HepG2 (cell line): ENCODE measurements around the gene CLDN4. TPM values are rescaled to one million over a fixed set of nuclear protein-coding genes. Genes with fewer than 3 reads are reported as not detected.
A peak's percentile ranks its signal among the peaks of the same experiment; 100 is the strongest.

ENCODE experiments used
- DRAP1 ChIP-seq: IDR thresholded peaks from 2 replicates; pipeline ENCODE4 v1.6.1; 2016; ENCODE audit warnings: missing genetic modification reagents, missing compliant biosample characterization
- ETV5 ChIP-seq: IDR thresholded peaks from 2 replicates; pipeline ENCODE4 v1.6.1; 2018; ENCODE audit warnings: missing biosample characterization, missing genetic modification reagents, inconsistent platforms, borderline replicate concordance
- GATAD2A ChIP-seq: IDR thresholded peaks from 2 replicates; pipeline ENCODE4 v1.6.1; 2016
- KLF16 ChIP-seq, 2 experiments: sonication (generic) in 1 of 2; formaldehyde crosslinking in 1 of 2; IDR thresholded peaks; 2 replicates each; pipeline versions ENCODE4 v1.6.1 to v1.8.0; 2016 to 2023; ENCODE audit warnings: missing genetic modification reagents in 2 of 2, missing compliant biosample characterization in 1 of 2
- PHF8 ChIP-seq: sonication (generic); formaldehyde crosslinking; IDR thresholded peaks from 2 replicates; pipeline ENCODE4 v1.5.0; 2020; ENCODE audit warnings: missing genetic modification reagents
- RBAK ChIP-seq: sonication (generic); formaldehyde crosslinking; IDR thresholded peaks from 2 replicates; pipeline ENCODE4 v1.5.1; 2020; ENCODE audit warnings: mild to moderate bottlenecking, missing genetic modification reagents
- SPEN ChIP-seq: sonication (generic); formaldehyde crosslinking; IDR thresholded peaks from 2 replicates; pipeline ENCODE4 v1.5.1; 2020; ENCODE audit warnings: low read depth, mild to moderate bottlenecking, missing genetic modification reagents
- TFDP1 ChIP-seq: IDR thresholded peaks from 2 replicates; pipeline ENCODE4 v1.6.1; 2016; ENCODE audit warnings: missing compliant biosample characterization, missing genetic modification reagents, borderline replicate concordance
- THAP9 ChIP-seq: sonication (generic); formaldehyde crosslinking; IDR thresholded peaks from 2 replicates; pipeline ENCODE4; 2020; ENCODE audit warnings: missing genetic modification reagents, mild to moderate bottlenecking, borderline replicate concordance
- ZGPAT ChIP-seq: IDR thresholded peaks from 2 replicates; pipeline ENCODE4 v1.6.1; 2016; ENCODE audit warnings: mild to moderate bottlenecking
- ZHX2 ChIP-seq, 2 experiments: sonication (generic) in 1 of 2; formaldehyde crosslinking in 1 of 2; IDR thresholded peaks; 2 replicates each; pipeline versions ENCODE4 v1.6.1 to v1.9.0; 2014 to 2022; ENCODE audit warnings: antibody characterized with exemption in 1 of 2, borderline replicate concordance in 1 of 2, inconsistent platforms in 1 of 2, low read depth in 1 of 2, missing genetic modification reagents in 1 of 2
- ZNF274 ChIP-seq: sonication (generic); formaldehyde crosslinking; IDR thresholded peaks from 2 replicates; pipeline ENCODE4 v1.5.1; 2020; ENCODE audit warnings: mild to moderate bottlenecking, missing genetic modification reagents
- ZNF572 ChIP-seq: sonication (generic); formaldehyde crosslinking; IDR thresholded peaks from 2 replicates; pipeline ENCODE4 v1.5.1; 2020; ENCODE audit warnings: mild to moderate bottlenecking, missing genetic modification reagents
- ZNF616 ChIP-seq: sonication (generic); formaldehyde crosslinking; IDR thresholded peaks from 2 replicates; pipeline ENCODE4 v1.5.0; 2020; ENCODE audit warnings: low read depth, mild to moderate bottlenecking, missing genetic modification reagents
- ZNF891 ChIP-seq: sonication (generic); formaldehyde crosslinking; IDR thresholded peaks from 2 replicates; pipeline ENCODE4 v1.5.0; 2020; ENCODE audit warnings: mild to moderate bottlenecking, missing genetic modification reagents
- polyA plus RNA-seq, 8 experiments: library from polyadenylated mRNA; depleted of rRNA in 3 of 8; stranded (reverse) in 7 of 8; unstranded in 1 of 8; fragments of >200 nt; fragmentation: Illumina TruSeq in 4 of 8; extraction: Trizol in 4 of 8; gene quantifications; 2 replicates each; pipeline versions ENCODE4 v1.2.1 to v1.2.3, GENCODE V29; 2011 to 2016; ENCODE audit warnings: low read depth in 4 of 8, missing spikeins in 1 of 8, mixed read lengths in 1 of 8; ENCODE audit not compliant: insufficient read depth in 1 of 8
- total RNA-seq, 5 experiments: library from RNA; depleted of rRNA; stranded (reverse); fragments of >200 nt; fragmentation: Illumina TruSeq; extraction: Trizol; gene quantifications; 2 replicates each; pipeline ENCODE4 v1.2.3, GENCODE V29; 2016; ENCODE audit warnings: low read depth in 1 of 5

The CLDN4 gene
- total and polyA plus RNA-seq, 2 of the 13 experiments (the other 11 are each of a cell fraction or from before 2014, with no cell fraction given), result 28.2 to 35.7 TPM

- TF ChIP-seq ZNF891 (CRISPR knock-in tag) (peak; percentile 32; the same call in 1 of the 2 replicates), SPEN (CRISPR knock-in tag) (peak; percentile 41; the same call in 1 of the 2 replicates), KLF16 (CRISPR knock-in tag; IDR thresholded peaks at IDR 0.05) (0 out of 4 replicates have a peak, but pooled peaks of 1 of the 2 experiments have one; percentile 21), PHF8 (CRISPR knock-in tag) (peak; percentile 75), ZHX2 (IDR thresholded peaks at IDR 0.05; ENCODE audit: low read depth) (0 out of 2 replicates have a peak, but pooled peaks have one; percentile 25), ZHX2 (CRISPR knock-in tag; IDR thresholded peaks at IDR 0.05; ENCODE audit: borderline replicate concordance) (no peak), ZGPAT (CRISPR knock-in tag) (no peak), ZNF274 (CRISPR knock-in tag) (peak; percentile 54; the same call in 1 of the 2 replicates), GATAD2A (CRISPR knock-in tag) (0 out of 2 replicates have a peak, but pooled peaks have one; percentile 19), ZNF616 (0 out of 2 replicates have a peak, but pooled peaks have one; percentile 30), DRAP1 (CRISPR knock-in tag) (peak; percentile 77), ETV5 (CRISPR knock-in tag) (peak; percentile 42; the same call in 1 of the 2 replicates), RBAK (CRISPR knock-in tag) (0 out of 2 replicates have a peak, but pooled peaks have one; percentile 63), THAP9 (peak; percentile 69; the same call in 1 of the 2 replicates), TFDP1 (CRISPR knock-in tag) (peak; percentile 39; the same call in 1 of the 2 replicates), ZNF572 (CRISPR knock-in tag) (no peak)
Measured at GRCh38 chr7:73842067-73842976, 11.5 kb downstream of the CLDN4 start, which contains the start of gene METTL27 (continued).
